Stimulated activated CD4-positive, alpha-beta T cell treated with anti-CD3 and anti-CD28 coated beads, Interleukin-12 subunit alpha, Interleukin-12 subunit beta, amount 100 ng/mL, for 24 hours (primary cell): ENCODE data around the gene ANKRD40CL.
"Not testable (repeated sequence)": the region's sequence is repeated elsewhere in the genome, so short reads cannot be mapped to it uniquely, and the experiment has no call there.

Experiments used
- DNase-seq, 2 experiments: peaks; one replicate each; pipeline ENCODE4 v3.0.0-alpha.2; 2020; ENCODE audit warnings: low read depth in 2 of 2

ANKRD40CL gene

GRCh38 chr17:50762177-50762576, 5.1 kb downstream of the ANKRD40CL start:
- DNase-seq: no peak

GRCh38 chr17:50758989-50759544, 8.3 kb downstream of the ANKRD40CL start:
- no peak for DNase-seq

GRCh38 chr17:50758524-50758923, 8.8 kb downstream of the ANKRD40CL start:
- DNase-seq: no peak

GRCh38 chr17:50754521-50754920, 12.8 kb downstream of the ANKRD40CL start:
- DNase-seq: no peak

- no peak for DNase-seq
Observed at GRCh38 chr17:50749245-50749644, 18.1 kb downstream of the ANKRD40CL start.

GRCh38 chr17:50745631-50746030, 21.7 kb downstream of the ANKRD40CL start:
- DNase-seq: no peak

- no peak for DNase-seq
Observed at GRCh38 chr17:50739098-50739497, 28.2 kb downstream of the ANKRD40CL start.

- no peak for DNase-seq
Observed at GRCh38 chr17:50737118-50737698, 30.1 kb downstream of the ANKRD40CL start.

- DNase-seq: no peak
Observed at GRCh38 chr17:50735287-50735686, 32.0 kb downstream of the ANKRD40CL start.

GRCh38 chr17:50731575-50732460, 35.5 kb downstream of the ANKRD40CL start:
- no peak for DNase-seq

- DNase-seq: no peak
Observed at GRCh38 chr17:50728881-50729765, 38.2 kb downstream of the ANKRD40CL start.

GRCh38 chr17:50728112-50728429, 39.2 kb downstream of the ANKRD40CL start:
- DNase-seq: no peak

- DNase-seq: no peak
Observed at GRCh38 chr17:50725769-50726655, 41.3 kb downstream of the ANKRD40CL start.

- DNase-seq: not testable (repeated sequence)
Observed at GRCh38 chr17:50724622-50725021, 42.7 kb downstream of the ANKRD40CL start.

GRCh38 chr17:50722746-50723145, 44.6 kb downstream of the ANKRD40CL start:
- no peak for DNase-seq

- DNase-seq: no peak
Observed at GRCh38 chr17:50721194-50722010, 45.9 kb downstream of the ANKRD40CL start.

- no peak for DNase-seq
Observed at GRCh38 chr17:50719924-50720794, 47.2 kb downstream of the ANKRD40CL start.

- peak; percentile 86 to 91 for DNase-seq
Observed at GRCh38 chr17:50719144-50719923, 48.0 kb downstream of the ANKRD40CL start, which contains the start of gene LUC7L3. Gene LUC7L3 (plus strand): TSS chr17:50719603. CDS start chr17:50719733, 130 bp downstream.
